Epithelial cell of esophagus (primary cell): ENCODE results near the gene LETM1.

Experiments used
- DNase-seq: peaks from one replicate; pipeline ENCODE4 v3.0.0; 2010; ENCODE audit warnings: low read depth
- H3K4me3 ChIP-seq: 2 replicates; pipeline ENCODE4 v1.5.1; 2011; ENCODE audit warnings: mild to moderate bottlenecking, low read length, control low read depth
- TF ChIP-seq, protein P1 (sequence below): IDR thresholded peaks from 2 replicates; pipeline ENCODE4 v1.5.1; 2011; ENCODE audit warnings: low read depth, mild to moderate bottlenecking, low read length, control low read depth, inconsistent platforms; ENCODE audit not compliant: insufficient read depth; ENCODE audit errors: missing control alignments

LETM1 gene

DNA sequence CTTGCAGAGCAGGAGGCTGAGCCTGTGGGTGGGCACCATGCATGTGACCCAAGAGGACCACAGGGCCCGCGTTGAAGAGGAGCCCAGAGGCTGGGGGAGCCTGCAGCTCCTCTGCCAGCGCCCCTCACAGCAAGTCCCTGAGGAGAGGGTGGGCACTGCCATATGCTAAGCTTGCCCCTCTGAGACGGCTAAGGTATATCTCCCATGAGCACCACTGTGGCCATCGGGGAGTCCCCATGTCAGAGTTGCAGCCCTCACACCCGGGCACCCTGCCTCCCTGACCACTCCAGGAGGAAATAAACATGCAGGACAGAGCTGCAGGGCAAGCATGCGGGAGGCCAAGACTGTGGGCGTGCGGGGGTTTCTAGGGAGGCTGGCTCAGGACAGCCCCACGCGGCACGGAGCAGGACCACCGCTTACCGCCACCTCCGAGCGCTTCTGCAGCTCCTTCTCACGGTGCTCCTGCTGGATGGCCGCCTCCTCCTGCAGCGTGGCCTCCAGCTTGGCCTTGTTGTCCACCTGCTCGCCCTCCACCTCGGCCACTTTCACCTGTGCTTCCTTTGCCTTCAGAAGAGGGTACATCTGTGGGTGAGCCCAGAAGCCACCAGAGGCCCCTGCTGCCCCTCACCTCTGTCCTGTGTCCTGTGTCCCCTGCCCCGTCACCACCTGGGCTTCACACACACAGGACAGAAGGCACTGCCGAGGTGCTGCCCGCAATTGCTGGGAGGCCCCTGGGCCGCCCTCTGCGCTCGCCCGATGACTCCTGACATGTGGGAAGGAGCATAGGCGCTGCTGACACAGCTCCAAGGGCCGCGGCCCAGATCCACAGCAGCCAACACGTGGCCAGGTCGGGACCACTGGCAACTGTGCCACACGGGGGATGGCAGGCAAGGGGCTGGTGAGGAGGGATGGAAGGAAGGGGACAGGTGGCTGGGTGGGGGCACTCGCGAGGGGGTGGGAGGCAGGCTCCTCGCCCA lies 33.1 kb downstream of the LETM1 start:
- no peak for DNase-seq
- no peak overlapping the region for H3K4me3 ChIP-seq

DNA sequence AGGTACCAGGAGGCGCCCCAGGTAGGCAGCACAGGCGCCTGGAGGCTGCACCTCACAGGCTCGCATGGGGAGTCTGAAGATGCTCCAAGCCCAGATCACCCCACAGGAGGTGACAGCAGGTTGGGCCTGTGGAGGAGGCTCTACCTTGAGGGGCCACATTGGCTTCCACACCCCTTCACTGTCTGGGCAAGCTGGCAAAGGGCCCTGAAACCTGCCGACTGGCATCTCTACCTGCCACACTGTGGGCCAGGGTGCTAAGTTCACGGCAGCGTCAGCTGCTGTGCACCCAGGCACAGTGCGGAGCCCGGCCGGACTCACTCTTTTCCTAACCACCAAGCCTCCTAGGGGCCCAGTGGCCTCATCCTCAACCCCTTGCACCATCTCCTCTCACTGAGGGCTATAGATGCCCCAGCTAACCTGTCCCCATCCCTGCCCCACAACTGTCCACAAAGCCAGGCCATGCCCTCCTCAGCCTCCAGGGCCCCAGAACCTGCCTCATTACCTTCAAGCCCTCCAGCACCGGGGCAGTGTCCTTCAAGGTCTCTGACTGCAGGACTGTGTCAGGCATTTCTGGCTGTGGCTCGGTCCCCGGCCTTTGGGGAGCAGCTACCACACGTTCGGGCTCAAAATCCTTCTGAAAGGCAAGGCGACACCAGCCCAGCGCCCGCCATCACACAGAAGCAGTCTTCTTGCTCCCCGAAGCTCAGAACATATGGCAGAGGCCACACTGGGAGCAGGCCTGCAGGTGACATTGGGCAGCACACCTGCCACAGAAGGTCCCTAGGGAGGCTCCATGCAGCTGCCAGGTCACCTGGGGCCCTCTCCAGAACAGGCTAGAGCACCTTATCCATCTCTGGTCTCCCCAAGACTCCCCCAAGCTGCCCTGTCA lies 34.0 kb downstream of the LETM1 start:
- no peak for DNase-seq
- H3K4me3 ChIP-seq = no peak overlapping the region
- TF ChIP-seq, protein P1, sequence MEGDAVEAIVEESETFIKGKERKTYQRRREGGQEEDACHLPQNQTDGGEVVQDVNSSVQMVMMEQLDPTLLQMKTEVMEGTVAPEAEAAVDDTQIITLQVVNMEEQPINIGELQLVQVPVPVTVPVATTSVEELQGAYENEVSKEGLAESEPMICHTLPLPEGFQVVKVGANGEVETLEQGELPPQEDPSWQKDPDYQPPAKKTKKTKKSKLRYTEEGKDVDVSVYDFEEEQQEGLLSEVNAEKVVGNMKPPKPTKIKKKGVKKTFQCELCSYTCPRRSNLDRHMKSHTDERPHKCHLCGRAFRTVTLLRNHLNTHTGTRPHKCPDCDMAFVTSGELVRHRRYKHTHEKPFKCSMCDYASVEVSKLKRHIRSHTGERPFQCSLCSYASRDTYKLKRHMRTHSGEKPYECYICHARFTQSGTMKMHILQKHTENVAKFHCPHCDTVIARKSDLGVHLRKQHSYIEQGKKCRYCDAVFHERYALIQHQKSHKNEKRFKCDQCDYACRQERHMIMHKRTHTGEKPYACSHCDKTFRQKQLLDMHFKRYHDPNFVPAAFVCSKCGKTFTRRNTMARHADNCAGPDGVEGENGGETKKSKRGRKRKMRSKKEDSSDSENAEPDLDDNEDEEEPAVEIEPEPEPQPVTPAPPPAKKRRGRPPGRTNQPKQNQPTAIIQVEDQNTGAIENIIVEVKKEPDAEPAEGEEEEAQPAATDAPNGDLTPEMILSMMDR = no peak

More for the DNA sequence above, 33.1 kb downstream of the LETM1 start:
- TF ChIP-seq, protein P1 = no peak

DNA sequence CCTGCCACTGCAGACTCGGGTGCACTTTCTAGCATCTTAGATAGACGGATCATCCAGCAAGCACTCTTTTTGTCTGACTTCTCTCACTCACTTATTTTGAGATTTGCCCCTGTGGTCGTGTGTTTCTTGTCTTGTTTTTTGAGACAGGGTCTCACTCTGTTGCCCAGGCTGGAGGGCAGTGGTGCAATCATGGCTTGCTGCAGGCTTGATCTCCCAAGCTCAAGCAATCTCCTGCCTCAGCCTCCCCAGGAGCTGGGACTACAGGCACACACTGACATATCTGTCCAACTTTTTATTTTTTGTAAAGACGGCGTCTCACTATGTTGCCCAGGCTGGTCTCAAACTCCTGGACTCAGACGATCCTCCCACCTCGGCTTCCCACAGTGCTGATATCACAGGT lies 36.1 kb downstream of the LETM1 start:
- TF ChIP-seq, protein P1 = no peak
- no peak overlapping the region for H3K4me3 ChIP-seq
- no peak for DNase-seq

DNA sequence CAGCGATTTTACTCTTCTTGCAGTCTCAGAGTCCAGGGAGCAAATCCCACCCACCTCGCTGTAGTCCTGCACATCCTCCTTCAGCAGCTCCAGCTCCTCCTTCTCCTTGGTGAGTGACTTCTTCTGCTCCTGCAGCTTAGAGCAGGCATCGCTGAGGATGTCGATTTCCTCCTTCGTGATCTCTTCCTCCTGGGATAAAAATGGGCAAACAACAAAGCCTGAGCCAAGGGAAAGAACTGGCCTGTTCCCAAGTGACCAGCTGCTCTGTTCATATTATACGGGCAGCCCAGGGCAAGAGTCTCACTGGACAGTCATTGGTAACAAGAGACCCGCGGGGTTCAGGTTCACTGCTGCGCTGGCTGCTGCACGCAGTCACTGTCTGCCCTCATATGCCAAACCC lies 36.7 kb downstream of the LETM1 start:
- DNase-seq = no peak
- no peak overlapping the region for H3K4me3 ChIP-seq
- TF ChIP-seq, protein P1 = no peak

DNA sequence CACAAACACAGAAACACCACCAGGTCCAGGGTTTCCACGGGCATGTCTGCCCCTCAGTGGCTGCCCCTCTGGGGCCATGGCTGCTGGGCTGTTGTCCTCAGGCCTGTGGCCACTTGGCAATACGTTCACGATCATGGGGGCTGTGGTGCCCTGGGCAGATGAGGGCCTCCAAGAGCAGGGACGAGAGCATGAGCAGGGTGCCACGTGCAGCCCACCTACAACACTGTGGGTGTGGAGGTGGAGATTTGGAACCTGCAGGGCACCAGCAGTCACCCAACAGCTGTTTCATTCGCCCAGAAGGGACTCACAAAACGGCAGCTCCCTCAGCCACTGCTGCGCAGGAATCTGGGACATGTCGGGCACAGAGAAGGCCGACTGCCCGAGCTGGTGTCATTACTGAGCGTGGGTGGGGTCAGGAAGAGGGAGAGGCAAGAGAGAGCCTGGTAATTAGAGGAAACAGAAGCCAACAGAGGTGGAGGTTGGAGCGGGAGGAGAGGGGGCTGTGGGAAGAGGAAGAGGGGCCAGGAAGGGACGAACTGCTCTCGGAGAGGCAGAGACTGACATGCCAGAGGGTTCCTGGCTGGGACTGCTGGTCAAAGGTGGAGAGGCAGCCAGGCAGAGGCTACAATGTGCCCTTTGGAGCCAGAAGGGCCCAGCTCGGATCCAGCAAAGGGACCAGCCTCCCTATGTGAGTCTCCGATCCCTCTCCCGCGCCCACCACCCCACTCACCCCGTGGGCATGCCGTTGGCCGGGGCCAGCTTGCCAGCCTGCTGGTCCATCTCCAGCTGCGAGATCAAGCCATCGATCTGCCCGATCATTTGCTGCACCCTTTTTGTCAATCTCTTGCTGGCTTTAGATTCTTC lies 39.7 kb downstream of the LETM1 start:
- no peak for DNase-seq
- no peak overlapping the region for H3K4me3 ChIP-seq
- TF ChIP-seq, protein P1 = no peak
